ENCODE measurements around the gene PGK1.
"Not testable (repeated sequence)": the region's sequence is repeated elsewhere in the genome, so short reads cannot be mapped to it uniquely, and the experiment has no call there.

GRCh38 chrX:78125781-78126180, 21.7 kb downstream of the PGK1 start:
- TF ChIP-seq CTCF (IDR thresholded peaks at IDR 0.05; ENCODE audit: insufficient read depth, low read length); REST (IDR thresholded peaks at IDR 0.05; ENCODE audit: insufficient replicate concordance, low read depth); GABPA (IDR thresholded peaks at IDR 0.05; ENCODE audit: low read depth); POLR2AphosphoS5 (IDR thresholded peaks at IDR 0.05; ENCODE audit: low read depth): not testable (repeated sequence)
